GM19395 (cell line): ENCODE measurements around the gene PIH1D1.

Experiments
- ATAC-seq: cut with Tn5 transposase; IDR thresholded peaks from one replicate; pipeline ENCODE4 v1.9.1; 2021; ENCODE audit warnings: mild to moderate bottlenecking, moderate library complexity; ENCODE audit not compliant: unreplicated experiment

The PIH1D1 gene

DNA sequence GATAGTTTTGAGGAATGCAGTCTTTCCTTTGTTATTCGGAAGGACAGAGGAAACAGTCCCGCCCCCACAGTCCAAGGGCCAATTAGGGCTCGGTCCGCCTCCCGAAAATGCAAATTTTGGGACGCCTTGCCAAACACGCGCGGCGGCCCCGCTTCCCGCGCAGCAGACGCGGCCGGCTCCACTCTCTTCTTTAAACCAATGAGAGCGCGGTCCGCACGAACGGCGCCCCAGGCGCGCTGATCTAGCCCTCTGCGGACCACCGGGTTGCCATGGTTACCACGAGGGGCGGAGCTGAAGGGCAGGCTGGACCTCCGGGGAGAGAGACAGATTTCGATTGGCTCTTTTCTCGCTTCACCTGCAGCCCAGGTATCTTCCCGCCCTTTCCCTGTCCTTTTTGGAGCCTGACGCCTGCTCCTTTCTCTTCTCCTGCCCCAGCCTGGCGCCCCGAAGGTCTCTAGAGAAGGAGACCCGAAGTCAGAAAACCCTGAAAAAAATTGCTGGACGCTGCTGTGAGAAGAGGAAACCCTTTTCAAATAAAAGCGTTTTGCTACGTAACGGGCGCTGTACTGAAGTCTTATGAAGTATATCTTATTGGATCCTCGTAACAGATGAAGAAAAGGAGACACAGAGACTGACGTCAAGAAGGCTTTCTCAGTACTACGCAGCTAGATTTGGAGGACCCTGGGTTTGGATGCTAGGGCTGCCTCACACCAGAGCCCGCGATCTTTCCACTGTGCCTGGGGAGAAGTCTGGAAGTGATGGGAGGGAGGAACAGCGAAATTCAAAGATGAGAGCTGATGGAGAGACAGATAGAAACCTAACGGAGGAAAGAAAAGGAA, 30.4 kb downstream of the PIH1D1 start:
- no peak for ATAC-seq

DNA sequence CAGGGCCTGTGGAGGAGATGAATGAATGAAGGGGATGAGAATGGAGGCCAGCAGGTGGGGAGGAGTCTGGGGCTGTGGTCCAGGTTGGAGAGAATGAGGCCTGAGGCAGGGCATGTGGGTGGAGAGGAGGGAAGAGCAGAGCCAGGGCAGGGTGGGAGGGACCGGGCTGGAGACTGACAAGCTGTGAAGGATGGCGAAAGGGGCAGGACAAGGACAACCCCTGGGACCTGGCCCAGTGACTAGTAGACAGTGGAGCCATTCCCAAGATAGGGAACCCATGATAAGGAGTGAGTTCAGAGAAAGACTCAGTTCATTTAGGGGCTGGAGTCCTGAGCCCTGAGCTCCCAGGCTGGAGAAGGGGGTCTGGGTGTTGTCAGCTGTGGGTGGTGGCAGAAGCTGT, 31.4 kb downstream of the PIH1D1 start:
- ATAC-seq, result no peak

DNA sequence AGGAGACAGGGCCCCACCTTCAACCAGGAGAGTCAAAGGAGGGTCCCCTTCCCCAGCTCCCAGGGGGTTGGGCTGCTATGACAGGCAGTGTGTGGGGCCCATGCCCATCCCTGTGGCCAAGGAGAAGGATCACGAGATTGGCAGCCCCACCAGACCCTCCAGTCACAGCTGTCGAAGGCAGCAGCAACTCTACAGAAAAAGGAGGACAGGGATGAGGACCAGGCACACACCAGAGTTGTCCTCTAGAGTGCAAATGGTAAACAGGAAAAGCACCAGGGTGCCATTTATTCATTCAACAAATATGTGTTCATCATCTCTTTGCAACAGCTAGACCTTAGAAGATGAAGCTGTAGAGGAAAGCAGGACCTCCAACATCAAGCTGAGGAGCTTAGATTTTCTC, 32.4 kb downstream of the PIH1D1 start:
- ATAC-seq, result no peak

DNA sequence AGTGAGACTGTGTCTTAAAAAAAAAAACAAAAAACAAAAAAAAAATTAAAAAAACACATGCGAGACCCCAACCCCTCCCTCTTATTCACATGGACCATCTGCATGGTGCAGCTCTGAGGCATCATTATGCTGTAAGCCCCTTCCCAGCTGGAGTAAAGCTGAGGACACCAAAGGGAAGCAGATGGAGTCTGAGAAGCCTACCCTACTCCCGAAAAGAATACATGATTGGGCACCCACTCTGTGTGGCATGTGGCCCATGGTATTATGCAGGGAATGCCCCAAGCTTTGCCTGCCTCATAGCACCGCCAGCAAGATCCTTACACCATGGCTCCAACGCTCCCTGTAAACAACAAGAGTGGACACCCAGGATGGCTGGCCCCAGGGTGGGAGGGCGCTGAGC, 33.1 kb downstream of the PIH1D1 start:
- ATAC-seq, result no peak

DNA sequence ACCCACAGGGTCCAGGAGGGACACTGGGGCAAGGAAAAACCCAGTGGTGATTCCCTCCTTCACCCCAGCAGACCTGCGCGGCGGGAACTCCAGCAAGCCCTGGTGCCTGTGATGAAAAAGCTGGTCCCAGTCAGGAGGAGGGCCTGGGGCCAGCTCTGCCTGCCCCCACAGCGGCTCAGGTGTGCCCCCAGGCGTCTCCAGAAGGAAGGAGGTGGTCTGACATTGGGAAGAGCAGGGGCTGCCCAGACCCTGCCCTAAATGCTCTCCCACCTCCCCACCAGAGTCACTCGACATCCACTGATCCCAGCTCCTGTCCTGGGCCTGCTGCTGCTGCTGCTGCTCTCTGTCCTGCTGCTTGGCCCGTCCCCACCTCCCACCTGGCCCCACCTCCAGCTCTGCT, 34.5 kb downstream of the PIH1D1 start:
- no peak for ATAC-seq

DNA sequence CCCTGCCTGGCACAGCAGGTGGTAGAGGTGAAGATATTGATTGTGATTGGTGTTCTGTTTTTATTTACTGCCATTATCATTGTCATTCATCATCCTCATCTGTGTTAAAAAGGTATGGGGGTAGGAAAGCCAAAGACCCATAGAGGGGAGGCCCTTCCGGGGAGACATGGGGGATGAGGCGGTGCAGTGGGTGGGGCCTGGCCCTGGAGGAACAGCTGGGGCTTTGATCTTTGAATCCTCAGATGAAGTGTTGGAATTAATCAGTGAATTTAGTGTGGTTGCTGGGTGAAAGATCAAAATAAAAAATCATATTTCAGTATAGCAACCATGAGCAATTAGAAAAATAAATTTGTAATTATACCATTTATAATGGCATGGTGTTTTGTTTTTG, 35.8 kb downstream of the PIH1D1 start:
- no peak for ATAC-seq

DNA sequence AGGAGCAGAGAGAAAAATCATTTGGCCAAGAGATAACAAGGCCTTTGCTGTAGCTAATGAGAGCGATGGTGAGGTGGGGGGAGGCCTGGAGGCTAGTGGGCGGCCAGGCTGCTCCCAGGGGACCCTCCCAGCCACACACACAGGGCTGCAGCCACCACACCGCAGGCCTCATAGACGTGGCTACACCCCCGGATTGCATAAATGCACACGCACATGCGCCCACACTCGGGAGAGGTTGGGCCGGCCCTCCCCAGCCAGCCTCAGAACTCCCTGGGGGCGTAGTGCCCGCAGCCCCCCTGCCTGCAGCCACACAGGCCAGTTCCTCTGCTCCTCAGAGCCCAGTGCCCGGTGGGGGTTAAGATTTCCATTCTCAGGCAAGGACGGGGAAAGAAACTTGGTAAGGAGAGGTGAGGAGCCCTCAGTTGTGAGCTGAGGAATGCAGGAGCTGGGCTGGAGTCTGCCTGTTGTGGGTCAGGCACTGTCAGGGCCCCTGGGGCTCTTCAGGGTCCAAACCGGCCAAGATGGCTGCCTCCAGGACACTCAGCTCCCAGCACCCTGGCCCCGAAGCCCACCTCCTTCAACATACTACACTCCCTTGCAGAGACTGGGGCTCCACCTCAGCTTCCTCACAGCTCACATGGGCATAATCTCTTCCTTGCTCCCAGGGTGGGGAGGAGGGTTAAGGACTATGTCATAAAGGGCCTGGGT, 36.4 kb downstream of the PIH1D1 start:
- no peak for ATAC-seq

DNA sequence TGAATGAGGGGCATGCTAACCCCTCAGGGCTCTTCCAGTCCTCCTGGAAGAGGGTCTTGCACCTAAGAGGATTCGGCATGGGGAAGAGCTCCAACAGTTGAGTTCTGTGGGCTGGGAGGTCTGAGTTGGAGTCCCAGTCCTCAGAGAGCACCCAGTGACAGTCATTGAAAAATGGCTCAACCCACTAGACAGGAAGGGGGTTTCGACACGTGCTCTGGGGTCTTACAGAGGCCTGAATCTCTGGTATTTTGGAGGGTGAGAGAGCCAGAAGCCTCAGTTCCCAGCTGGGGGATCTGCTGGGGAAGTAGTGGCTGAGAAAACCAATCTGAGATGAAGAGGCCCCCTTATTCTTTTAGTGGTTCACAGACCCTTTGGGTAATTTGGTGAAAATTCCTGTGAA, 37.4 kb downstream of the PIH1D1 start:
- no peak for ATAC-seq

DNA sequence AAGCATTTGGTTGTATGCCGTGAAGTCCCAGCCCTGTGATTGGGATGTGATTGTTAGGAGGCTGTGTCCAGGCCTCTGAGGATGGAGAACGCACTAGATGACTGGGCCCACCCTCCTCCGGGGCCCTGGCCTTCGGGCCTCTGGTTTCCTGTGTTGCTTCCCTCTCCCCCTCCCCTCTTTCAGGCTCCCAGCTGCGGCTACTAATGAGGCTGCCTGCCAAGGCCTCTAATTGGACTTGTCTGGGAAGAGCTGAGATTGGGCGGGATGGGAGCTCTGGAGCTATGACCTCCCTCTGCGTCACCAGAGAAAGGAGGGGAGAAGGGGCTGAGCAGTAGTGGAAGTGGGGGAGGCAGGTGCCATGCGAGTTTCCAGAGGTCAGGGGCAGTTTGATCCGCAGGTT, 38.3 kb downstream of the PIH1D1 start:
- no peak for ATAC-seq

DNA sequence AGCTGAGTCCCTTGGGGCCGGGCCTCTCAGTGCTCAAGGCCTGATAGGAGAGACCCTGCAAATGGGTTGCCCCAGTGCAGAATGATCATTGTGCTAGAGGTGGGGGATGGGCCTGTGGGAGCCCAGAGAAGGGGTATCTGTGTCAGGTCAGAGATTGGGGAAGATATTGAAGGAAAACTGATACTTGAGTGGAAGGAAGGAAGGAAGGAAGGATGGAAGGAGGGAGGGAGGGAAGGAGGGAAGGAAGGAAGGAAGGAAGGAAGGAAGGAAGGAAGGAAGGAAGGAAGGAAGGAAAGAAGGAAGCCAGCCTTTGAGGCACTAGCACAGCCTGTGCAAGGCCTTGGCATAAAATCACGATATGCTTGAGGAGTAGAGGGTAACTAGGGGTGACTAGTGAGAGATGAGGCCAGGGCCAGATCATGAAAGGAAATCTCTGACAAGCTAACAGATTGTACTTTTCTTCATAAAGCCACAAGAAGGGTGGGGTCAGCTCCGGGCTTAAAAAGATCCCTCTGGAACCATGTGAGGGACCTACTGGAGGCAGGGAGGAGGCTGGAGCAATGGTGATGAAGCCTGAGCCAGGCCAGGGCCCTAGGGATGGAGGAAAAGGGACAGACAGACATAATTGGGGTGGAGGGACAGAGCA, 39.8 kb downstream of the PIH1D1 start:
- no peak for ATAC-seq

DNA sequence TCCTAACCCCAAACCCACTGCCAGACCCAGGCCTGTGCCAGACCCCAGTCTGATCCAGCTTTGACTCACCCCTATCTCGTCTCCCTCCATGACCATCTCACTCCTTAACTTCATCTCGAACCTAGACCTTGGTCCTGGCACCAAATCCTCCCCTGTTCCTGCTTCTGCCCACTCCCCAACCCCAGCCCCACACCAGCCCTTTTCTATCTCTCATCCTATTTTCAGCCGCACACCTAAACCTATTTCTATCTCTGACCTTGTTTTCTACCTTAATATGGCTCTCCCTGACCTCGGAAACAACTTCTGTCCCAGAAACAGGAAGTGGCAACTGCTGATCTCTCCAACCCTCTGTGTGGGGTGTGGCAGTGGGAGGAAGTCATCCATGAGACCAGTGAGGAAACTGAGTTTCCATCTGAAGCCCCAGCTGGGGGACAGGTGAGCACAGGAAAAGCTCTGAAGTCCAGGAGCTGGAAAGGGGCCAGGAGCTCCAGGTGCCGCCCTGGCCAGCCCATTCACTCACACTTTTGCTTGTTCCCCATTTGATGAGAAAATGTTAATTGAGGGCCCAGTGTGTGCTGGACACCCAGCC, 42.1 kb downstream of the PIH1D1 start:
- ATAC-seq, result no peak

DNA sequence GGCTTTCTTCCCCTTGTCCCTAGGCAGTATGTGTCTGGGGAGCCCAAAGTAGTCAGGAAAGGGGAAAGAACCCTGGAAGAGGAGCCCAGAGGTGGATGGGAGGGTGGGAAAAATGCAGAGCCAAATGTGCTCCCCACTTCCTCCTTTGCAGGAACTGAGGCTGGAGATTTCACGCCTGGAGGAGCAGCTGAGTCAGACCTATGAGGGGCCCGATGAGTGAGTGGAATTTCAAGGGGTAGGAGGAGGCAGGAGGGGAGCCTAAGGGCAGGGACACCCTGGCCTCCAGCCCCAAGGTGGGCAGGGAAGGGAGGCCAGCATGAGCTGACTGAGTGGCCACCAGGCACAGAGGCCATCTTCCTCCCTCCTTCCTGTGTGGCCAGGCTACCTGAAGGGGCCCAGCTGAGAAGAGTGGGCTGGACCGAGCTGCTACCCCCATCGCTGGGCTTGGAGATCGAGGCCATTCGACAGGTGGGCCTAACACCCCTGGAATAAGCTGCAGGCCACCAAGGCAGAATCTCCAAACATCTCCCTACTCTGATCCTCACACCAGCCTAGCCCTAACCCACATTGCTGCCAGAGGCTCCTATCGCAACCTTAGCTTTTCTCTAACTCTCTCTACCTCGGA, 42.7 kb downstream of the PIH1D1 start:
- ATAC-seq, result no peak

DNA sequence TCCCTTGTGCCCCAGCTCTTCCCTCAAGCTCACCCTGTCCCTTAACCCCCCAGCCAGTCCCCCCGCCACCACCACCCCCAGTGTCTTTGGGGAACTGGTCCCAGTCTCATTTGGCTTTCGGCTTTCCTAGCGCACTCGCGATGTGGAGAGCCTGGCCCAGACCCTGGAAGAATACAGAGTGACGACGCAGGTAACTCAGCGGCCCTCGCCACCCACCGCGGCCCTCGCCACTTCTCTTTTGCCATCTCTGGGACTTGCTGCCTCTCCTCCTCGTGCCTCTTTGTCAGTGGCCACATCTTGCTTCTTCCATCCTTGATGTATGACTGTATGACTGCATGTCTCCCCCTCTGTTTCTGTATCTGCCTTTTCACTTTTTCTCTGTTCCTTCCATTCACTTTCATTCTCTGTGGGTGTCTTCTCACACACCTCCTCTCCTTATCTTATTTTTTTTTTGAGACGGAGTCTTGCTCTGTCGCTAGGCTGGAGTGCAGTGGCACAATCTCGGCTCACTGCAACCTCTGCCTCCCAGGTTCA, 44.1 kb downstream of the PIH1D1 start:
- no peak for ATAC-seq

DNA sequence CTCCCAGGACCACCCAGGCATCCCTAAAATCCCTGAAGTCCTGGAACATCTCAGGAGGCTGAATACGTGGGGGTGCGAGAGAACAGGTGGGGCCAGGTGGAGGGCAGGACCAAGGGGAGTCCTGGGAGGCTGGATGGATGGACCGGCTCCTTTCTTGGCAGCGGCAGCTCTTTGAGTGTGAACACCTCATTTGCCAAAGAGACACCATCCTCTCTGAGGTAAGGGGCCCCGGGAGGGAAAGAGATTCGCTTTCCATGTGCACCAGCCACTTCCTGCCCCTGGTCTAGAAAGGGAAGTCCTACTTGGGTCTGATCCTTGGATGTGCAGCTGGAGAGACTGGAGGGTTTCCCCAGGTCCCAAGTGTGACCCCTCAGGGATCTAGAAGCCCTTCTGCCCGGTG, 44.5 kb downstream of the PIH1D1 start:
- no peak for ATAC-seq

DNA sequence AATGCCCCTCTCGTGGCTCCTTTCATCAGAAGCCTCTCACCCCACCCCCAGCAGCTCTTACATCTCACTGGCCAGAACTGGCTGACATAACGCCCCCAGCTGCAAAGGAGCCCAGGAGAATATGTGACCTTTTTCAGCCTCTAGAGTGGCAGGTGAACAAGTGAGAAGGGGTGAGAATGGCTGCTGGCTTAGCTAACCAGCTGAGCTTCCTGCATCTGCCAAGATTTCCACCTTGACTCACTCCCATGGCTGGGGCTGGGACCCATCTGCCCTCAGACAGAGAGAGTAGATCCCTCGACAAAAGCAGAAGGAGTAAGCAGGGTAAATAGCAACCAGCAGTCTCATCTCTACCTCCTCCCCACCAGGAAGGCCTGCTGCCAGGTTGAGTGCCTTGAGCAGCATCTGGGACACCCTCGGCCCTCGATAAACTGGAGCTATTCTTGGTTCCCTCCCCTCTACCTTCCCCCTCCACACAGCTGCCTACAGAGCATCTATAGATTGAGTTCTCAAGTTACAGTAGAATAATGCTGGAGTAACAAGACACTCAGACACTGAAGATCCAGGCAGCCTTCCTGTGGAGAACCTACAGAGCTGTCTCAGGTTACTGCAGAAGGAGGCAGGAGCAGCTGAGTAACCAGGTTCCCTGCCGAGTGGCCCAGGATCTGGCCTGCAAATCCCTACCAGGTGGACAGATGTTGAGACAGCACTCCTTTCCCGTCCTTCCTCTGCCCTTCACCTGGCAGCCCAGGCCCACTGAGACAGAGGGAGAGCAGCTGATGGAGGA, 48.0 kb downstream of the PIH1D1 start:
- no peak for ATAC-seq

DNA sequence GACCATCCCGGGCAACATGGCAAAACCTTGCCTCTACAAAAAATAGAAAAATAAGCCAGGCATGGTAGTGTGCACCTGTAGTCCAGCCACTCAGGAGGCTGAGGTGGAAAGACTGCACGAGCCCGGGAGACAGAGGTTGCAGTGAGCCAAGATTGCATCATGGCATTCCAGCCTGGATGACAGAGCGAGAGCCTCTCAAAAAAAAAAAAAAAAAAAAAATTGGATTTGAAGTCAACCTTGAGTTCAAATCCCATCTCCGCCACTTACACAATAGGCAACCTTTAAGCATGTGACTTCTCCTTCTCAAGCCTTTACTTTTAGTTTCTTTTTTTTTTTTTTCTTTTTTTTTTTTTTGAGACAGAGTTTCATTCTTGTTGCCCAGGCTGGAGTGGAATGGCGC, 51.6 kb downstream of the PIH1D1 start:
- ATAC-seq, result no peak

DNA sequence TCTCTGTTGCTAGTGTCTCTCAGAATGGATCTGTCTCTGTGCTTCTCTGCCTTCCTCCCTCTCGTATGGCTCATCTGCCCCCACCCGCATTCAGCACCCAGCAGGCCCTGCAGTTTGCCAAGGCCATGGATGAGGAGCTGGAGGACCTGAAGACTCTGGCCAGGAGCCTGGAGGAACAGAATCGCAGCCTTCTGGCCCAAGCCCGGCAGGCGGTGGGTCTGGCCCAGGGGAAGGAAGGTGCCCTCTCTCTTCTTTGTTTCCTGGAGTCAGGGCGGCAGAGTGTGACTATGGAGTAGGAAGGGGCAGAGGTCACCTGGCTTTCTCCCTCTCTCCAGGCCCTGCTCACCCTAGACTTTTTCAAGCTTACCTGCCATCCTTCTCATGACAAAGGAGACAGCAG, 52.7 kb downstream of the PIH1D1 start:
- no peak for ATAC-seq

DNA sequence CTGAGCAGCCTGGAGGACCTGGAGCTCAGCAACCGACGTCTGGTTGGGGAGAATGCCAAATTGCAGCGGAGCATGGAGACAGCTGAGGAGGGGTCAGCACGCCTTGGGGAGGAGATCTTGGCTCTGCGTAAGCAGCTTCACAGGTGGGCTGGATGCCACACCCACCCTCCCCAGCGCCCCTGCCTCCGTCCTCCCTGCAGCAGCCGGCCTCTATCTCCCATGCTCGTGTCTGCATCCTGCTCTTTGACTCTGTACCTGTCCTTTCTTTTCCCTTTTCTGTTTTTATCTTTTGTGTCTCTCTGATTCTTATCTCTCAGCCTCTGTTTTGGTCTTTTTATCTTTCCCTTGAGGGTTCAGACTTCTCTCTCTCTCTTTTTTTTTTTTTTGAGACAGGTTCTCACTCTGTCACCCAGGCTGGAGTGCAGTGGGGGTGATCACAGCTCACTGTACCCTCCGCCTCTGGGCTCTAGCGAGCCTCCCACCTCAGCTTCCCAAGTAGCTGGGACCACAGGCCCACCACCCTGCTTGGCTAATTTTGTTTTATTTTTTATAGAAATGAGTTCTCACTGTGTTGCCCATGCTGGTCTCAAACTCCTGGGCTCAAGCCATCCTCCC, 53.5 kb downstream of the PIH1D1 start:
- no peak for ATAC-seq

DNA sequence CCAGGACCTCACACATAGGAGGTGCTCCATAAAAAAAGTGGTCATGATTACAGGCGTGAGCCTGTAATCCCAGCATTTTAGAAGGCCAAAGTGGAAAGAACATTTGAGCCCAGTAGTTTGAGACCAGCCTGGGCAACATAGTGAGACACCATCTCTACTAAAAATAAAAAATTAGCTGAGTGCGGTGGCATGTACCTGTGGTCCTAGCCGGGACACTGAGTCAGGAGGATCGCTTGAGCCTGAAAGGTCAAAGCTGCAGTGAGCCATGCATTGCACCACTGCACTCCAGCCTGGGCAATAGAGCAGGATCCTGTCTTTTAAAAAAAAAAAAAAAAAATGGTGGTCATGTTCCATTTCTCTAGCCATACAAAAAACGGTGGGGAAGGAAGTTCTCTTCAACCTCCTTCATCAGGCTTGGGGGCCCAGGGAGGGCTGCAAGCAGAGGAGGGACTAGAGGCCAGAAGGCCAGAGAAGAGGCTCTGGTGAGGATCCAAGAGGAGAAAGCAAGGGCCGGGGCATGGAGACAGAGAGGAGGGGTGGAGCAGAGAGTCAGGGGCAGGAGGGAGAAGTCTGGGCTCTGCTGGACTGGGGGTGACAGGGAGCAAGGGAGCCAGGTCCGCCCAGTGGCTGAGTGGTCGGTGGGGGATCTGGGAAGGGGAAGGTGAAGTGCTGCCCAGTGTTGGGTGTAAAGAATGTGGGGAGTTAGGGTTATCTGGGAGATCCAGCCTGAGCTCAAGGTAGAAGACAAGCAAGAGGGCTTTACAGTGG, 54.7 kb downstream of the PIH1D1 start:
- no peak for ATAC-seq
